ENCODE results near the gene TSPAN12.

Gene TSPAN12

DNA sequence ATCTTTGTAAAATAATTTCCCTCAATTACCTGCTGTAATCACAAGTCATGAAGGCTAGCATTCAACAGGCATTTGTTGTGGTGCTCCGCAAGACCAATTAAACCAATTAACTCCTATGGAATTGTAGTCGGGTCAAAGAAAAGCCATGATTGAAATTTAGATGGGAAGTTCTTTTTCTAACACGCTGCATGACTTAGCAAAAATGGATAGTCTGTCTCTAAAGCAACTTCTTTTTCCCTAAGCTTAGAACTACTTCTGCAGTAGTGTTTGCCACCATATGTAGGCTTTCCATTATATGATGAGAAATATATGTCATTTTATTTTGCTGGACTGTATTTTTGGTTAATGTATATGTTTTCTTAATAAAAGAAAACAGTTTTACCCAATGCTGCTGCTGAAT is 119.1 kb downstream of the TSPAN12 start:
- no peak for DNase-seq
